ENCODE results near the gene HSPB3. TPM values are rescaled to one million over a fixed set of nuclear protein-coding genes. Genes with fewer than 3 reads are reported as not detected.

Gene HSPB3, protein sequence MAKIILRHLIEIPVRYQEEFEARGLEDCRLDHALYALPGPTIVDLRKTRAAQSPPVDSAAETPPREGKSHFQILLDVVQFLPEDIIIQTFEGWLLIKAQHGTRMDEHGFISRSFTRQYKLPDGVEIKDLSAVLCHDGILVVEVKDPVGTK
- not detected in 5 replicates for total RNA-seq (2022; extraction: Qiagen RNA extraction; ENCODE audit: low read depth)

DNA sequence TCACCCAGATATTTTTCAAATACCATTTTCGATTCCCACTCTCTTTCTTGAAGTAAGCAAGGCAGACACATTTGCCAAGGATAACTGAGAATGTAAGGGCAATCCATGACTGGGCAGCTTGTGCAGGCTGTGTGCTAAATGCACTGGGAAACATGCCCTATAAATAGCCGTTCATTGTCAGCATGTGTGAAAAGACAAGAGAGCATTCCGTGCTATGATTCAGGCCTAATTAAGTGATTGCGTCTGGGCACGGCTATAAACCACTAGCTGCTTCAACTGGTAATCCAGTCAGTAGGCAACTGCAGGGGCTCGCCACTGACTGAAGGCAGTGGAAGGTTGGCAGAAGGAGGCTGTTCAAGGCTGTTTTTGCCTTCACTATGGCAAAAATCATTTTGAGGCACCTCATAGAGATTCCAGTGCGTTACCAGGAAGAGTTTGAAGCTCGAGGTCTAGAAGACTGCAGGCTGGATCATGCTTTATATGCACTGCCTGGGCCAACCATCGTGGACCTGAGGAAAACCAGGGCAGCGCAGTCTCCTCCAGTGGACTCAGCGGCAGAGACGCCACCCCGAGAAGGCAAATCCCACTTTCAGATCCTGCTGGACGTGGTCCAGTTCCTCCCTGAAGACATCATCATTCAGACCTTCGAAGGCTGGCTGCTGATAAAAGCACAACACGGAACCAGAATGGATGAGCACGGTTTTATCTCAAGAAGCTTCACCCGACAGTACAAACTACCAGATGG lies at the start of gene HSPB3:
HSPB3 (plus strand) TSS at position 287 of the 745 bp plus-strand sequence; CDS start at position 378, 91 bp downstream.

Other genes with a start within 250 kb of the HSPB3 start
- 4.3 to 6.7 TPM (median 5.8 TPM) in 5 replicates for gene ARL15, start 145.1 kb upstream of the HSPB3 start, total RNA-seq (2022; extraction: Qiagen RNA extraction; ENCODE audit: low read depth)
- gene SNX18, start 62.1 kb downstream of the HSPB3 start, total RNA-seq (2022; extraction: Qiagen RNA extraction; ENCODE audit: low read depth), result 5.2 to 8.0 TPM (median 7.0 TPM) in 5 replicates